Measurements from ENCODE around the gene OR9G1. TPM values are rescaled to one million over a fixed set of nuclear protein-coding genes. Genes with fewer than 3 reads are reported as not detected.

The OR9G1 gene
- total and polyA plus RNA-seq, 9 of the 15 experiments (the other 6 are each of a cell fraction or from before 2014, with no cell fraction given) = not detected

DNA sequence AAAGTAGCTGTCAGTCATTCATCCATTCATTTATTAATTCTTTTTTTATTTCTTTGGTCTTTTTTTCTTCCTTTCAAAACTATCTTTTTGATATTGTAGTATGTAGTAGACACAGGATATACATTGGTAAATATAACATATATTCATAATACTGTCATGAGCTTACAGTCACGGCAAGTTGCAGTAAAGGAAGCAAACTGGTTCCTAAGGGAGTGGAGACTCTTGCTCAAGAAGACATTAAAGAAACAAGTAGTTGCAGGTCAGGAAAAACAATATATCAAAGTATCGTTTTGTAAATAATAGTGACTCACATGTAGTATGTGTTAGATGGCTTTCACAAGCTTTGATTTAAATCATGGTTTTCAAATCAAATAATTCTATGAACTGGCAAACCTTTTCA lies 27.9 kb upstream of the OR9G1 start:
- Histone ChIP-seq H3K4me2 (ENCODE audit: insufficient read depth, low read length) (no peak overlapping the region), H2AFZ (ENCODE audit: low read depth, low read length) (no peak overlapping the region), H3K9me3 (replicated peaks; ENCODE audit: control insufficient read depth, insufficient read depth, low read depth, low read length) (0 out of 2 replicates have a peak, but pooled peaks cover 1% of the 10 kb centered on the region), H3K9ac (ENCODE audit: insufficient read depth in 1 of 2, low read depth in 2 of 2, low read length in 2 of 2) (no peak overlapping the region), H3K4me3 (no peak overlapping the region), H3K36me3 (ENCODE audit: control insufficient read depth, insufficient read depth, low read length) (no peaks in the 10 kb centered on the region), H3K9me1 (ENCODE audit: control insufficient read depth, insufficient read depth, low read length) (no peaks in the 10 kb centered on the region), H3K27ac (ENCODE audit: extremely low read depth, low read depth, low read length) (no peak overlapping the region), H4K20me1 (replicated peaks; ENCODE audit: control insufficient read depth, insufficient read depth, low read length) (no peaks in the 10 kb centered on the region), H3K4me1 (replicated peaks in 1 of 2; ENCODE audit: control insufficient read depth in 2 of 2, insufficient read depth in 2 of 2, low read length in 2 of 2) (no peaks in the 10 kb centered on the region), H3K27me3 (ENCODE audit: control insufficient read depth in 2 of 2, insufficient read depth in 2 of 2, low read length in 2 of 2) (no peaks in the 10 kb centered on the region), H3K79me2 (ENCODE audit: control insufficient read depth, insufficient read depth, low read length) (no peaks in the 10 kb centered on the region)
- ATAC-seq (no peak), DNase-seq (ENCODE audit: extremely low read depth in 1 of 4, low spot score in 3 of 4) (no peak), FAIRE-seq (no peak)
- in situ Hi-C loops (cut with MboI) (no loop called here), intact Hi-C loops (cut with micrococcal nuclease) (no loop called here)
- ChIA-PET CTCF (ENCODE audit: low intra/inter-chr PET ratio) (no interaction called here), POLR2A (no interaction called here)
- 4% methylated on average over 2 of the region's 2 CpGs for WGBS (ENCODE audit: insufficient coverage, low coverage, missing lambda C conversion rate)
- BruUV-seq (replicated peaks) = no TSS peak
- TF ChIP-seq MYBL2 (IDR thresholded peaks at IDR 0.05; ENCODE audit: low read depth) (no peak), MYBL2 (CRISPR knock-in tag; IDR thresholded peaks at IDR 0.05; ENCODE audit: borderline replicate concordance) (no peak), CREBBP (IDR thresholded peaks at IDR 0.05; ENCODE audit: low read depth, low read length) (no peak), TAF9B (IDR thresholded peaks at IDR 0.05; ENCODE audit: partially characterized antibody) (no peak), IRF2 (CRISPR knock-in tag; IDR thresholded peaks at IDR 0.05) (no peak), HDAC8 (tag; IDR thresholded peaks at IDR 0.05) (no peak), MBD2 (IDR thresholded peaks at IDR 0.05; ENCODE audit: borderline replicate concordance, low read depth) (no peak), GATAD2B (IDR thresholded peaks at IDR 0.05; ENCODE audit: borderline replicate concordance) (no peak)

Data from K562 (cell line).